Memory B cell (primary cell): ENCODE results near the gene BICDL2.

ENCODE experiments used
- ATAC-seq: fragments of 150-1000 bp; cut with Tn5 transposase; 2 replicates; pipeline ENCODE4 v1.10.0; 2021; ENCODE audit warnings: low read depth, mild to moderate bottlenecking, moderate library complexity
- DNase-seq, 2 donors: peaks; one replicate each; pipeline ENCODE4 v3.0.0; 2022; ENCODE audit warnings: low spot score in 2 of 2
- H3K27ac Mint-ChIP-seq: one replicate; pipeline ENCODE4 v1.8.0; 2022; ENCODE audit warnings: mild to moderate bottlenecking, moderate library complexity, mixed read lengths
- H3K27me3 Mint-ChIP-seq: one replicate; pipeline ENCODE4 v1.8.0; 2022; ENCODE audit warnings: mixed read lengths
- H3K36me3 Mint-ChIP-seq: one replicate; pipeline ENCODE4 v1.8.0; 2022; ENCODE audit warnings: mild to moderate bottlenecking, mixed read lengths
- H3K4me1 Mint-ChIP-seq: one replicate; pipeline ENCODE4 v1.8.0; 2022; ENCODE audit warnings: mixed read lengths
- H3K4me3 Mint-ChIP-seq: one replicate; pipeline ENCODE4 v1.8.0; 2022; ENCODE audit warnings: mild to moderate bottlenecking, moderate library complexity, mixed read lengths
- H3K9me3 Mint-ChIP-seq: one replicate; pipeline ENCODE4 v1.8.0; 2022; ENCODE audit warnings: mixed read lengths

The BICDL2 gene

GRCh38 chr16:3046641-3047386 lies 10.1 kb upstream of the BICDL2 start:
- ATAC-seq (no peak), DNase-seq (no peak)
- Mint-ChIP-seq H3K36me3 (no peaks in the 10 kb centered on the region), H3K9me3 (no peaks in the 10 kb centered on the region), H3K4me3 (peak overlapping the region; percentile 43), H3K4me1 (peaks cover 3% of the 10 kb centered on the region), H3K27me3 (peaks cover 18% of the 10 kb centered on the region), H3K27ac (no peak overlapping the region)

DNA sequence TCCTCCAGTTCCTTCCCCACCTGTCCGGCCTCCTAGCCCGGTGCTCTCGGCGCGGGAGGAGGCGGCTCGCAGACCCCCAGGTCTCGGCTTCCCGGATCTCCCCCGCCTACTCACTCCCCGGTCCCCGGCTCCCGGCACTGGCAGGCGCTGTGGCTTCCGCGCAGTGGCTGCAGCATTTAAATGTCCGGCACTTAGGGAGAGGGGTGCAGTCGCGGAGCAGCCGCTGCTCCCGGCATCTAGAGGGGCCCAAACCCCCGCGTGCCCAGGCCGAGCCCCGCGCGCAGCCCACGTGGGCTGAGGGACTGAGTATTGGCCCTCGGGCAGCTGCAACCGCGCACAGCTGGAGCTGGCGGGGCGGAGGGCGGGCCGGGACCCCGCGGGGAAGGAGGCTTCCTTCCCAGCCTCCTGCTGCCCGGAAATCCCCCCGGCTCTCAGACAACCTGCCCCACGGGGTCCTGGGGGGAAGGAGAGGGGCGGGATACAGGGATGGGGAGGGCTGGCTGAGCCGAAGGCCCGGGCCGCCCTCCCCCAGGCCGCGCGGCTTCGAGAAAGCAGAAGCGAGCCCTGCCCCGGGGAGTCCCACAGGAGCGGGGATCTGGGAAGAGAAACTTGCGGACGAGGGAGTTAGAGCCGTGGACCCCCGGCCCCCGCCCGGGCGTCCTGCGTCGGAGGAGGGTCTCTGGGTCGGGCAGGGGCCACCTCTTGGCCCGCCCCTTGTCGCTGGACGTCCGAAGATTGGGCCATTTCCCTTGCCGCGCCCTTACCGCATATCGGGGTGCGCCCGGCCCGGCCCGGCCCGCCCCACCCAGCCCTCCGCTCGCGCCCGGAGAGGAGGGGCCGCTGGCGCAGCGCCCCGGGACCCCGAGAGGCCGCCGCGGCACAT lies 9.3 kb upstream of the BICDL2 start, which contains the start of gene MMP25:
MMP25 (plus strand) TSS at position 804 of the 883 bp plus-strand sequence. CDS start 357 bp downstream, outside the sequence.
- Mint-ChIP-seq H3K4me3 (peak within 1 kb of the TSS; percentile 84), H3K36me3 (no peaks in the 10 kb centered on the region), H3K27ac (no peak within 1 kb of the TSS), H3K27me3 (peaks cover 18% of the 10 kb centered on the region), H3K4me1 (peaks cover 3% of the 10 kb centered on the region), H3K9me3 (no peaks in the 10 kb centered on the region)
- ATAC-seq: peak; percentile 90
- peak; percentile 49 to 58 for DNase-seq

- H3K9me3 Mint-ChIP-seq: no peaks in the 10 kb centered on the region
- H3K4me3 Mint-ChIP-seq: peak overlapping the region; percentile 84
- no peak for DNase-seq
- ATAC-seq: no peak
- no peaks in the 10 kb centered on the region for H3K36me3 Mint-ChIP-seq
- peaks cover 3% of the 10 kb centered on the region for H3K4me1 Mint-ChIP-seq
- no peak overlapping the region for H3K27ac Mint-ChIP-seq
- H3K27me3 Mint-ChIP-seq: peaks cover 23% of the 10 kb centered on the region
Observed at GRCh38 chr16:3044708-3045107, 8.0 kb upstream of the BICDL2 start.

DNA sequence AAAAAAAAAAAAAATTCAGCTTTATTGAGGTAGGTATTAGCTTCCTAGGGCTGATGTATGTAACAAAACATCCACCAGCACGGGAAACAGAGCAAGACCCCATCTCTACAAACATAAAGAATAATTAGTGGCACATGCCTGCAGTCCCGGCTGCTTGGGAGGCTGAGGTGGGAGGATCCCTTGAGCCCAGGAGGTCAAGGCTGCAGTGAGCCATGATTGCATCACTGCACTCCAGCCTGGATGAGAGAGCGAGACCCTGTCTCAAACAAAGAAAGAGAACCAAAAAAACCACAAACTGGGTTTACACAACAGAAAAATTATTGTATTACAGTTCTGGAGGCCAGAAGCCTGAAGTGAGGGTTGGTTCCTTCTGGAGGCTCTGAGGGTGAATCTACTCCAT lies 5.6 kb upstream of the BICDL2 start:
- Mint-ChIP-seq H3K27me3 (peaks cover 25% of the 10 kb centered on the region), H3K27ac (no peak overlapping the region), H3K9me3 (no peaks in the 10 kb centered on the region), H3K4me3 (no peak overlapping the region), H3K4me1 (peaks cover 3% of the 10 kb centered on the region), H3K36me3 (no peaks in the 10 kb centered on the region)
- ATAC-seq (no peak), DNase-seq (no peak)

DNA sequence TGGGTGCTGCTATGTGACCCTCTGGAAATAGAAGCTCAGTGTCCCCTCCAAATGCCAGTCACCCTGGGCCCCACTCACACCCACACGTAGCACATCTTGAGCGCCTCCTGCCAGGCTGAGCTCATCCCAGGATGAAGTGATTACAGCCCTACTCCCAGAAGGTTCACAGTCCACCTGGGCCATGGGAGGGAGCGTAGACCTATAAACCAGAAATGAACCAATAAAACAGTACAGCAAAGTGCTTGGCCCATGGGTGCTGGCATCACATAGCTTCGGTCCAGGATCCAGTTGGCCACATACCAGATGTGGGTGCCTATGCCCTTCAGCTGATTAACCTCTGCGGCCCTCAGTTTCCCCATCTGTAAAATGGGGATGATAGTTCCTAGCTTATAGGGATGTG lies 2.2 kb upstream of the BICDL2 start:
- no peaks in the 10 kb centered on the region for H3K9me3 Mint-ChIP-seq
- peaks cover 2% of the 10 kb centered on the region for H3K36me3 Mint-ChIP-seq
- peaks cover 7% of the 10 kb centered on the region for H3K4me1 Mint-ChIP-seq
- DNase-seq (no peak), ATAC-seq (no peak)
- H3K27ac Mint-ChIP-seq: no peak overlapping the region
- peaks cover 31% of the 10 kb centered on the region for H3K27me3 Mint-ChIP-seq
- H3K4me3 Mint-ChIP-seq: no peak overlapping the region

DNA sequence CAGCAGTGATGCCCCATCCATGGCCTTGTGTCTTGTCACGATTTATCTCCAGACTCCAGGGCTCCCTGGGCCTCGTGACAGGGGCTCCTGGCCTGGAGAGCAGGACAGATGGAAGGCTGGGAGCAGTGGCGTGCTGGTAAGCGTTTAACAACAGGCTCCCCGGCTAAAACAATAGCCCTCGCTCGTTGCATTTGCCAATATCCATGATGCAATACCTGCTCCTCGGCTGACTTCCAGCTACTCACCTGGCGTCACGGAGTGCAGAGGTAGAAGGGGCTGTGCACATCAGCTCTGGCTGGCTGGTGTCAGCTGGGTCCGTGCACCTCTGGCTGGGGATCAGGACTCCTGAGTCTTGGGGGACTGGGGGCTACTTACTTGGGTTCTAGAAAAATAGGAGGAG lies 1.5 kb upstream of the BICDL2 start:
- Mint-ChIP-seq H3K36me3 (peaks cover 2% of the 10 kb centered on the region), H3K9me3 (no peaks in the 10 kb centered on the region), H3K27me3 (peaks cover 33% of the 10 kb centered on the region), H3K4me1 (peaks cover 7% of the 10 kb centered on the region), H3K27ac (no peak overlapping the region), H3K4me3 (no peak overlapping the region)
- no peak for ATAC-seq
- no peak for DNase-seq

GRCh38 chr16:3035972-3036725 lies 595 bp downstream of the BICDL2 start:
- Mint-ChIP-seq H3K27me3 (peaks cover 46% of the 10 kb centered on the region), H3K4me3 (peak overlapping the region; percentile 11)

DNA sequence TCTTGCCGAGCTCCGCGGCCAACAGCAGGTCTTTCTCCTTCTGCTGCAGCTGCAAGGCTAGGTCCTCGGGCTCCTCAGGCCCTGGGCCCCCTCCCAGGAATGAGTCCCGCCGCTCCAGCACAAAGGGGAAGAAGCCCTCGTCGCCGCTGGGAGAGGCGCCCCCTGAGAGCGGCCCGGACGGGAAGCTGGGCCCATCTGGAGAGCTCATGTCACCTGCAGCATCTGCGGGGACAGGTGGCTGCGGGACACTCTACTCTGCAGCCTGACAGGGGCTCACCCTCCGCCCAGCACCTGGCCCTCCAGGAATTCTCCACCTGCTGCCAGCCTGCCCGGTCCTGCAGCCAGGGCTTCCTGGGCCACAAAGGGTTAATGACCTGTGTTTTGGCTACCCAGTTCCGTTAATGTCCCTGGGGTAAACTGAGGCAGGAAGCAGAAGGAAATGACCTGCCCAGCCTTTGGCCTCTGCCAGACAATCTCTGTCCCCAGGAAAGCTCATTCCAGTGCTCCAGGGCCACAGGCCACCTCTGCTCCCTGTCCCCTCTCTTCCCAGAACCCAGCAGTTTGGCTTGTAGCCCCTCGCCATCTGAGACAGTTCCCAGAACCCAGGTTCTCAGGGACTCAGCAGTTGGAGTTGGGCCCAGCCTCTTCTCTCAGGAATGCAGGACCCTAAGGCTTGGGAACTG lies 1.3 kb downstream of the BICDL2 start:
- ATAC-seq (no peak), DNase-seq (no peak)
- peak overlapping the region; percentile 15 for H3K27ac Mint-ChIP-seq
- H3K4me3 Mint-ChIP-seq: no peak overlapping the region
- H3K27me3 Mint-ChIP-seq: peaks cover 52% of the 10 kb centered on the region
- no peaks in the 10 kb centered on the region for H3K9me3 Mint-ChIP-seq
- H3K36me3 Mint-ChIP-seq: peaks cover 2% of the 10 kb centered on the region
- peaks cover 9% of the 10 kb centered on the region for H3K4me1 Mint-ChIP-seq

More at GRCh38 chr16:3035972-3036725, 595 bp downstream of the BICDL2 start:
- ATAC-seq (no peak), DNase-seq (no peak)
- peaks cover 2% of the 10 kb centered on the region for H3K36me3 Mint-ChIP-seq
- H3K27ac Mint-ChIP-seq: peak overlapping the region; percentile 15
- H3K4me1 Mint-ChIP-seq: peaks cover 7% of the 10 kb centered on the region
- H3K9me3 Mint-ChIP-seq: no peaks in the 10 kb centered on the region

GRCh38 chr16:3032624-3033023 lies 4.1 kb downstream of the BICDL2 start:
- DNase-seq (no peak), ATAC-seq (no peak)
- H3K36me3 Mint-ChIP-seq: peaks cover 2% of the 10 kb centered on the region
- H3K27ac Mint-ChIP-seq: no peak overlapping the region
- H3K4me1 Mint-ChIP-seq: peaks cover 21% of the 10 kb centered on the region
- H3K4me3 Mint-ChIP-seq: no peak overlapping the region
- no peaks in the 10 kb centered on the region for H3K9me3 Mint-ChIP-seq
- peaks cover 52% of the 10 kb centered on the region for H3K27me3 Mint-ChIP-seq

GRCh38 chr16:3030222-3031212 lies 6.2 kb downstream of the BICDL2 start:
- peaks cover 42% of the 10 kb centered on the region for H3K27me3 Mint-ChIP-seq
- peak overlapping the region; percentile 4 for H3K27ac Mint-ChIP-seq
- DNase-seq (no peak), ATAC-seq (no peak)
- peaks cover 17% of the 10 kb centered on the region for H3K4me1 Mint-ChIP-seq
- H3K36me3 Mint-ChIP-seq: peaks cover 8% of the 10 kb centered on the region
- H3K9me3 Mint-ChIP-seq: no peaks in the 10 kb centered on the region
- no peak overlapping the region for H3K4me3 Mint-ChIP-seq

DNA sequence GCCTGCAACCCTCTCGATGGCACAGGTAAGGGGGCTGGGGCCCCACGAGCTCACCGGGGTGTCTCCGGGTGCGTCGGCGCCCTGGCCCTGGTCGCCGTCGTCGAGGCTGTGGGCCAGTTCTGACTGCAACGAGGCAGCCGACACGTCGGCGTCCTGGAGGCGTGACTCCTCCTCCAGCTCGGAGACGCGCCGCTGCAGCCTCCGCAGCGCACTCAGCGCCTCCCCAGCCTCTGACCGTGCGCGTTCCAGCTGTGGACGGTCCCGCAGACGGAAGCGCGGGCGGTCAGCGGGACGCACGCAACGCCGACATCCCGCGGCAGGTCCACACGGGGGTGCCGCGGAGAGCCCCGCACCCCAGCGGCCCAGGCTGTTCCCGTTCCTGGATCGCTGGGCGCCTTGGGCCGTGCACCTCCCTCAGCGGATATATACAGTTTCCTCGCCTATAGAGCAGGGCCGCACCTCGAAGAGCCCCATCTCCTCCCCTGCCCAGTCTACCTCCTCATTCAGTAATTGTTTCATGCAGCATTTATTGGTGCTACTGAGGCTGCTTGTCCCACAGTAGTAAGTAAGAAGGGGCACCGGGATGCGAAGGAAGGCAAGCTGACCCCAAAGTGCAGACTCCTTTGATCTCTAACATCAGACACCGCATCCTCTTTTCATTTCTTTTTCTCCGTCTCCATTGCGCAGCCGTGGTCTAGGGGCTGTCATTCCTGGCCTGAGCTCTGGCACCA lies 7.1 kb downstream of the BICDL2 start:
- Mint-ChIP-seq H3K27ac (peak overlapping the region; percentile 4), H3K27me3 (peaks cover 40% of the 10 kb centered on the region), H3K4me3 (peak overlapping the region; percentile 0), H3K4me1 (peaks cover 17% of the 10 kb centered on the region), H3K36me3 (peaks cover 8% of the 10 kb centered on the region), H3K9me3 (no peaks in the 10 kb centered on the region)
- ATAC-seq (no peak), DNase-seq (no peak)

- peaks cover 36% of the 10 kb centered on the region for H3K27me3 Mint-ChIP-seq
- H3K36me3 Mint-ChIP-seq: peaks cover 6% of the 10 kb centered on the region
- no peak for DNase-seq
- peaks cover 17% of the 10 kb centered on the region for H3K4me1 Mint-ChIP-seq
- no peak overlapping the region for H3K4me3 Mint-ChIP-seq
- no peaks in the 10 kb centered on the region for H3K9me3 Mint-ChIP-seq
- no peak for ATAC-seq
- H3K27ac Mint-ChIP-seq: no peak overlapping the region
Observed at GRCh38 chr16:3028716-3029319, 7.9 kb downstream of the BICDL2 start.
